GM19324 (cell line): Measurements from ENCODE around the gene LOXL4.

Source experiments
- ATAC-seq: cut with Tn5 transposase; IDR thresholded peaks from one replicate; pipeline ENCODE4 v1.9.1; 2021; ENCODE audit warnings: mild to moderate bottlenecking, moderate library complexity; ENCODE audit not compliant: unreplicated experiment, low FRiP score

LOXL4 gene

GRCh38 chr10:98267894-98268693 is at the start of gene LOXL4:
TSS of gene LOXL4 (minus strand) at chr10:98268194. CDS start at chr10:98263019, 5,175 bp downstream.
- ATAC-seq: no peak

- no peak for ATAC-seq
These were observed 48.7 kb upstream of the LOXL4 start for GRCh38 chr10:98316661-98317060.

- ATAC-seq: no peak
These were observed 48.2 kb upstream of the LOXL4 start for GRCh38 chr10:98316170-98316569.

- no peak for ATAC-seq
These were observed 46.7 kb upstream of the LOXL4 start for GRCh38 chr10:98314532-98315284.

GRCh38 chr10:98313598-98313997 is 45.6 kb upstream of the LOXL4 start:
- ATAC-seq: no peak

- no peak for ATAC-seq
These were observed 44.8 kb upstream of the LOXL4 start for GRCh38 chr10:98312822-98313221.

GRCh38 chr10:98312349-98312748 is 44.4 kb upstream of the LOXL4 start:
- ATAC-seq: no peak

- ATAC-seq: no peak
These were observed 42.7 kb upstream of the LOXL4 start for GRCh38 chr10:98310701-98311100.

- no peak for ATAC-seq
These were observed 41.7 kb upstream of the LOXL4 start for GRCh38 chr10:98309366-98310355.

GRCh38 chr10:98308669-98309365 is 40.8 kb upstream of the LOXL4 start:
- no peak for ATAC-seq

- no peak for ATAC-seq
These were observed 40.0 kb upstream of the LOXL4 start for GRCh38 chr10:98307916-98308541.

- ATAC-seq: no peak
These were observed 38.5 kb upstream of the LOXL4 start for GRCh38 chr10:98306501-98306900.

GRCh38 chr10:98303569-98303968 is 35.6 kb upstream of the LOXL4 start:
- no peak for ATAC-seq

GRCh38 chr10:98302741-98303365 is 34.9 kb upstream of the LOXL4 start:
- no peak for ATAC-seq

GRCh38 chr10:98301664-98302319 is 33.8 kb upstream of the LOXL4 start:
- ATAC-seq: no peak

GRCh38 chr10:98300526-98301229 is 32.7 kb upstream of the LOXL4 start:
- ATAC-seq: no peak

- no peak for ATAC-seq
These were observed 31.3 kb upstream of the LOXL4 start for GRCh38 chr10:98299341-98299740.

GRCh38 chr10:98296524-98296923 is 28.5 kb upstream of the LOXL4 start:
- ATAC-seq: no peak
